HG03571 (cell line): ENCODE results near the gene KCTD20.
"Not testable (repeated sequence)": the region's sequence is repeated elsewhere in the genome, so short reads cannot be mapped to it uniquely, and the experiment has no call there.

ENCODE experiments used
- ATAC-seq: cut with Tn5 transposase; IDR thresholded peaks from one replicate; pipeline ENCODE4 v1.9.1; 2021; ENCODE audit not compliant: unreplicated experiment

KCTD20 gene

DNA sequence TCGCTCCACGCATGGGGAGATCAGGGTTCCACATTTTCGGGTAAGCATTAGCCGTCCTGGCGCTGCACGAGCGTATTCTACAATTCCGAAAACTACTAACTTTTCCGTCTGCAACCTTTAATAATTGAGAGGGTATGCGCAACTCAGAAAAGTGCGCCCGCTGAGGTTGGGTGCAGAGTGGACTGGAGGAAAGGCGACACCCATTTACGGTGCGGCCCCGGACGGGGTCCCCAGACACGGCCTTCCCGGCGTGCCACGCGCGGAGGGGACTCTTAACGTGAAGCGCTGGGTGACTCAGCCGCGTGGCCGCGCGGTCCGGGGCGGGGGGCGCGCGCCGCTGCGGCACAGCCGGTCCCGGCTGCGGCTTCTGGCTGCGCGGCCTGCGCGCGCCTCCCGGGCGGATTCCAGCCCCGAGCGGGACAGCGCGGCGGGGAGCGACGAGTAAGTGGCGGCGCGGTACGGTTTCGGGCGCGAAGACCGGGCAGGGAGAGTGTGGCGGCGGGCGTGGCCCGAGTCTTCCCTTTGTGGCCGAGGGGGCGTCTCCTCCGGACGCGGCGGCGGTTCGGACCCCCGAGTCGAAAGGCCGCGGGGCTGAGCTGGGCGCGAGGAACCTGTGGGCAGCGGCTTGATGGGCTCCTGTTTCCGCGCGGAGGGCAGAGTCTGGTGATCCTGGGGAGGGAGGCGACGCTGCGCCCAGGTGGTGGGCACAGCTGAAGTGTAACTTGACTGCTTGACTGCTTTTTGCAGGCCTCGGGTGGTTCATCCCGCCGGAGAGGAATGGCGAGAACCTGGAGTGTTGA, at the start of gene KCTD20, which contains the start of gene PXT1:
KCTD20 (plus strand) TSS at position 330 of the 800 bp plus-strand sequence. CDS start 27,098 bp downstream, outside the sequence.
PXT1 (minus strand) TSS at position 184 of the 800 bp plus-strand sequence. CDS start 16,772 bp downstream, outside the sequence.
- peak; percentile 63 for ATAC-seq

- no peak for ATAC-seq
Measured at GRCh38 chr6:36399970-36400369, 42.8 kb upstream of the KCTD20 start.

DNA sequence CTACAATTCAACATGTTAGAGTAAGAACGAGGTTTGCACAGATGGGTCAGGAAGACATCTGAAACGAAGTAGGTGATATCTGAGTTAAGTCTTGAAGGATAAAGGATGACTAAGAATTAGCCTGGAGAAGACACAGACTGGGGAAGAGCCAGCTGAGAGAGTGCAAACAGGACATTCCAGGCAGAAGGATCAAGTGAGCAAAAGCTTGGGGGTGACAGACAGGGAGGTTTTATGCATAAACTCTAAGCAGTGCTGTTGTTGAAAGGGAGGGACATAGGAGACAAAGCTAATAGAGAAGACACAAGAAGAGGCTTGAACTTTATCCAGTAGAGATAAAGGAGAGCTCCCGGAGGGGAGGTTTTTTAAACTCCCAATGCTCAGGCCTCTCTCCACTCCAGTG, 40.3 kb upstream of the KCTD20 start:
- no peak for ATAC-seq

- no peak for ATAC-seq
Measured at GRCh38 chr6:36404164-36404563, 38.6 kb upstream of the KCTD20 start.

GRCh38 chr6:36409718-36410117, 33.1 kb upstream of the KCTD20 start:
- not testable (repeated sequence) for ATAC-seq

- no peak for ATAC-seq
Measured at GRCh38 chr6:36413489-36414480, 29.0 kb upstream of the KCTD20 start.

GRCh38 chr6:36414481-36414880, 28.3 kb upstream of the KCTD20 start:
- no peak for ATAC-seq

GRCh38 chr6:36418558-36418957, 24.2 kb upstream of the KCTD20 start:
- no peak for ATAC-seq

DNA sequence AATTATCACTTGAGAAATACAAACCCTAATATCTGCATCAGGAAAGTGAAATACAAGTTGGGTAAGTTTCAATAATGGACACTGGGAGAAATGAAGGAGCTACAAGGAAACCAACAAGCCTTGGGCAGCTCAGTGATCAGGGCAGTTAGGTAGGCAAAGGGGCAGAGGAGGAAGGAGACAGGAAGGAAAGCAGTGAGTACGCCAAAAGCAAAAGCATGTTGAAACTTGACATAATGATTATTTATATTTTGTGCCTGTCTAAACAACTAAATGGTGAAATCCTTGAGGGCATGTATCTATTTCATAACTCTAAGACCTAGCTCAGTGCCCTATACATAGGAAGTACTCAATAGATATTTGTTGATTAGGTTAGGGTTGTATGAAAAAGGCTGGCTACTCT, 23.5 kb upstream of the KCTD20 start:
- ATAC-seq = no peak

- no peak for ATAC-seq
Measured at GRCh38 chr6:36422714-36423100, 20.1 kb upstream of the KCTD20 start.

- peak; percentile 88 for ATAC-seq
Measured at GRCh38 chr6:36423101-36423824, 19.5 kb upstream of the KCTD20 start.

DNA sequence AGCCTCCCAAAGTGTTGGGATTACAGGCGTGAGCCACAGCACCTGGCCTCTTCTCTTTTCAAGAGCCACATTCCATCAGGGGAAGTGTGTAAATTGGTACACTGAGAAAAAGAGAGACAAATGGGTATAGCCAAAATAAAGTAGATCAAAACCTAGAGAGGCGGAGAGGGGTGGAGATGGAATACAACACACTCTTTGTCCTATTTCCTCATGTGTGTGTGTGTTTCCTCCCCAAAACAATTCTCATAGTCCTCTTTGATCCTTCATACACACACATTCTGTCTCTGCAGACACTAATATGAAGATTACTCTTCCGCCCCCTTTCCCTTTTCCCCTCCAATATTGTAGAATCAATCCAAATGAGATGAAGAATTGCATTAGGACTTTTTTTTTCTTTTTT, 16.2 kb upstream of the KCTD20 start:
- no peak for ATAC-seq

DNA sequence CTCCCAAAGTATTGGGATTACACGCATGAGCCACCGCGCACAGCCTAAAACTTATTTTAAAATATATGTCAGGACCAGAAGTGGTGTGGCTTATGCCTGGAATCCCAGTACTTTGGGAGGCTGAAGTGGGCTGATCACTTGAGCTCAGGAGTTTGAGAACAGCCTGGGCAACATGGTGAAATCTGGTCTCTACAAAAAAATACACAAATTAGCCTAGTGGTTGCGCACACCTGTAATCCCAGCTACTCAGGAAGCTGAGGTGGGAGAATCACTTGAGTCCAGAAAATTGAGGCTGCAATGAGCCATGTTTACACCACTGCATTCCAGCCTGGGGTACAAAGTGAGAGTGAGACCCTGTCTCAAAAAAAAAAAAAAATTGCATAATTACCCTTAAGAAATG, 13.9 kb upstream of the KCTD20 start:
- no peak for ATAC-seq

DNA sequence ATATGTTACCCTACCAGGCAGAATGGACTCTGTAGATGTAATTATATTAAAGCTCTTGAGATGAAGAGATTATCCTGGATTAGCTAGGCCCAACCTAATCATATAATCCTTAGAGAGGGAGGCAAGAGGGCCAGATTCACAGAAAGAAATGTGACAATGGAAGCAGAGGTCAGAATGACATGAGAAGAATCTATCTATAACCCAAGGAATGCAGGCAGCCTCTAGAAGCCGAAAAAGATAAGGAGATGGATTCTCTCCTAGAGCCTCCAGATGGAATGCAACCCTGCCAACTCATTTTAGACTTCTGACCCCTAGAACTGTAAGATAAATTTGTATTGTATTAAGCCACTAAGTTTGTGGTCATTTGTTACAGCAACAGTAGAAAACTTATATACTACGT, 12.4 kb upstream of the KCTD20 start:
- ATAC-seq = no peak

GRCh38 chr6:36431197-36431596, 11.6 kb upstream of the KCTD20 start:
- ATAC-seq = no peak

- no peak for ATAC-seq
Measured at GRCh38 chr6:36432151-36432671, 10.6 kb upstream of the KCTD20 start.

DNA sequence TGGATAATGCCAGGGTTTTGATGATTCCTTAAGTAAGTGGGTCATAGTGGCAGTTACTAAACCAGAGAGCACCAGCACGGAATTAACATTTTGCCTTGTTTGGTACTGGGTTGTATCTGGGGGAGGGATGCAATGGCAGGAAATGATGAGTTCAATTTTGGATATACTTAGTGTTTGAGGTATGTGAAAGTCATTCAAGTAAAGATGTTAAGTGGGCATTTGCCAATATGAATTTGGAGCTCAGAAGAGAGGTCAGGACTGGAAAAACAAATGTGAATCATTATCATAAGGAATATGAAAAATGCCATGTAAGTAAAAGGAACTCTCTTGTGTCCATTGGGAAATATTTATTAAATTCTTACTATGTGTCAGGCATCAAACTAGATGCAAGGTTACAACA, 6.3 kb upstream of the KCTD20 start:
- no peak for ATAC-seq

DNA sequence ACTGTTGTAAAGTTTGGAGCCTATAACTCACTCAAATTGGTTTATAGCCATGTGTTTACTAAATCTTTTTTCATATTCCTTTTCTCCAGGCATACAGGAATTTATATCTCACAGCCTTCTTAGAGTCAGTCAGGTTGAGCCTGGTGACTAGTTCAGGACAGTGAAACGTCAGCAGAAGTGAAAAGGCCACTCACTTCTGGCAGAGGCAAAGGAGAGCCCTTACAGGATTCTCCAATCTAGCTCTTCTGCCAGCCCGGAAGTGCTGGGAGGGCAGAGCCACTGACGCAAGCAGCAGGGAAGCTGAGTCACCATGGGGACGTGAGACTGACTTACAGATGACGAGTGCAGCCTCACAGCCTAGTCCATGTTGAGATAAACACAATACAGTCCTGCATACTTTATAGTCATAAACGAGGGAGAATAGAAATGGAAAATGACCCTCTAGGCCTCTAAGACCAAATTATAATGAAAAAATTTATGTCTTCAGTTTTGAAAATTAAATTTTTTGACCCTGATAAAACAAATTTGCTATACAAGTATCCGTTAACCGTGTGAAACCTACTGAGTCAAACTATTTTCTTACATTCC, 1.4 kb upstream of the KCTD20 start:
- ATAC-seq = peak; percentile 54

DNA sequence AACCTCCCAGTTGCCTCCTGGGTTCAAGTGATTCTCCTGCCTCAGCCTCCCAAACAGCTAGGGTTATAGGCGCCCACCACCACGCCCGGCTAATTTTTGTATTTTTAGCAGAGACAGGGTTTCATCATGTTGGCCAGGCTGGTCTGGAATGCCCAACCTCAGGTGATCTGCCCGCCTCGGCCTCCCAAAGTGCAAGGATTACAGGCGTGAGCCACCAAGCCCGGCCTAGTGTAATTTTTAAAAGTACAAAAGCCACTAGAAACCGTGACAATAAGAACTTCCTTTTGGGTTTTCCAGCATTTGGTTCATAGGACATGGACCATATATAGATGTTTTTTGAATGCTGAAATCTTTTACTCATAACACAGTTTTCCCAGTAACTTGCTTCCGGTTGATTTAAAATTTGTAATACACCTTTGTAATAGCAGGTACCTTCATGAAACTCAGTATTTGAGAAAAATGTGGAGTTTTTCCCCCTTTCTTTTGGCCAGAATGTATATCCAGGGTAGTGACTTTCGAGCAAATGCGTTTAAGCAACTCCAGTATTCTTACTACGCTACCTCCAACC, 613 bp upstream of the KCTD20 start:
- ATAC-seq = no peak
